Measurements from ENCODE around the gene MTERF1. TPM values are rescaled to one million over a fixed set of nuclear protein-coding genes. Genes with fewer than 3 reads are reported as not detected.

The MTERF1 gene
- total RNA-seq, 1 experiment from 2014 or later = 13.1 TPM

GRCh38 chr7:91864070-91864469, 16.4 kb downstream of the MTERF1 start:
- Histone ChIP-seq H2AFZ (ENCODE audit: low read depth, low read length, poor library complexity, severe bottlenecking) (no peak overlapping the region), H3K79me2 (ENCODE audit: insufficient read depth, low read length) (no peaks in the 10 kb centered on the region), H3K4me2 (ENCODE audit: low read length) (no peak overlapping the region), H4K20me1 (ENCODE audit: insufficient read depth) (no peaks in the 10 kb centered on the region), H3K9me3 (ENCODE audit: control insufficient read depth in 1 of 2, insufficient read depth in 1 of 2, low read depth in 1 of 2, low read length in 2 of 2) (no peaks in the 10 kb centered on the region), H3K9me2 (ENCODE audit: insufficient read depth) (no peaks in the 10 kb centered on the region), H3K36me3 (ENCODE audit: control insufficient read depth in 1 of 2, insufficient read depth in 2 of 2, low read length in 2 of 2) (no peaks in the 10 kb centered on the region), H3K4me1 (ENCODE audit: control insufficient read depth in 1 of 2, insufficient read depth in 2 of 2, low read length in 2 of 2) (no peaks in the 10 kb centered on the region), H3K27ac (ENCODE audit: low read depth, low read length) (no peak overlapping the region), H3K9ac (ENCODE audit: low read length) (no peak overlapping the region), H3K4me3 (replicated peaks in 1 of 2; ENCODE audit: low read depth in 1 of 2, low read length in 2 of 2) (no peak overlapping the region), H3K27me3 (ENCODE audit: insufficient read depth, low read length) (no peaks in the 10 kb centered on the region)
- intact Hi-C loops (cut with micrococcal nuclease) = no loop called here
- POLR2A ChIA-PET = no interaction called here
- no TSS peak for BruUV-seq (replicated peaks)
- no peak for DNase-seq (ENCODE audit: low read depth, low spot score)
- RAD21 ChIA-PET (ENCODE audit: low non-redundant PET in 1 of 2, low total read pairs in 2 of 2, uncharacterized antibody in 2 of 2, unreplicated experiment in 2 of 2) = no interaction called here
- TF ChIP-seq SP1 (IDR thresholded peaks at IDR 0.05; ENCODE audit: low read depth) (no peak), CEBPB (IDR thresholded peaks at IDR 0.05; ENCODE audit: low read depth) (no peak), SIN3A (IDR thresholded peaks at IDR 0.05; ENCODE audit: low read depth) (no peak), SRF (IDR thresholded peaks at IDR 0.05; ENCODE audit: low read depth) (no peak), TCF7L2 (IDR thresholded peaks at IDR 0.05; ENCODE audit: borderline replicate concordance, extremely low read depth, insufficient read depth, insufficient read length) (no peak), FOSL1 (IDR thresholded peaks at IDR 0.05; ENCODE audit: low read depth) (no peak), CBX3 (IDR thresholded peaks at IDR 0.05; ENCODE audit: low read depth) (no peak), EGR1 (IDR thresholded peaks at IDR 0.05; ENCODE audit: low read depth) (no peak), EZH2phosphoT487 (IDR thresholded peaks at IDR 0.05; ENCODE audit: borderline replicate concordance) (no peak), EZH2 (IDR thresholded peaks at IDR 0.05) (no peak), ZBTB33 (IDR thresholded peaks at IDR 0.05; ENCODE audit: extremely low read depth, insufficient replicate concordance, low read length) (no peak), ELF1 (IDR thresholded peaks at IDR 0.05; ENCODE audit: borderline replicate concordance, low read depth) (no peak), MAX (IDR thresholded peaks at IDR 0.05) (no peak), YY1 (IDR thresholded peaks at IDR 0.05; ENCODE audit: extremely low read depth, insufficient replicate concordance, low read depth, low read length) (no peak)
- TF ChIP-seq, protein P1, sequence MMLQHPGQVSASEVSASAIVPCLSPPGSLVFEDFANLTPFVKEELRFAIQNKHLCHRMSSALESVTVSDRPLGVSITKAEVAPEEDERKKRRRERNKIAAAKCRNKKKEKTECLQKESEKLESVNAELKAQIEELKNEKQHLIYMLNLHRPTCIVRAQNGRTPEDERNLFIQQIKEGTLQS (IDR thresholded peaks at IDR 0.05) = no peak
- TF ChIP-seq, protein P2, sequence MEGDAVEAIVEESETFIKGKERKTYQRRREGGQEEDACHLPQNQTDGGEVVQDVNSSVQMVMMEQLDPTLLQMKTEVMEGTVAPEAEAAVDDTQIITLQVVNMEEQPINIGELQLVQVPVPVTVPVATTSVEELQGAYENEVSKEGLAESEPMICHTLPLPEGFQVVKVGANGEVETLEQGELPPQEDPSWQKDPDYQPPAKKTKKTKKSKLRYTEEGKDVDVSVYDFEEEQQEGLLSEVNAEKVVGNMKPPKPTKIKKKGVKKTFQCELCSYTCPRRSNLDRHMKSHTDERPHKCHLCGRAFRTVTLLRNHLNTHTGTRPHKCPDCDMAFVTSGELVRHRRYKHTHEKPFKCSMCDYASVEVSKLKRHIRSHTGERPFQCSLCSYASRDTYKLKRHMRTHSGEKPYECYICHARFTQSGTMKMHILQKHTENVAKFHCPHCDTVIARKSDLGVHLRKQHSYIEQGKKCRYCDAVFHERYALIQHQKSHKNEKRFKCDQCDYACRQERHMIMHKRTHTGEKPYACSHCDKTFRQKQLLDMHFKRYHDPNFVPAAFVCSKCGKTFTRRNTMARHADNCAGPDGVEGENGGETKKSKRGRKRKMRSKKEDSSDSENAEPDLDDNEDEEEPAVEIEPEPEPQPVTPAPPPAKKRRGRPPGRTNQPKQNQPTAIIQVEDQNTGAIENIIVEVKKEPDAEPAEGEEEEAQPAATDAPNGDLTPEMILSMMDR (IDR thresholded peaks at IDR 0.05 in 2 of 3, conservative IDR thresholded peaks at IDR 0.05 in 1 of 3; ENCODE audit: borderline replicate concordance in 1 of 3, insufficient read depth in 1 of 3, low read depth in 2 of 3, low read length in 2 of 3) = no peak
- no peak for ATAC-seq
- CTCF ChIA-PET = no interaction called here
